H1 (cell line): Measurements from ENCODE around the gene AOPEP. TPM values are rescaled to one million over a fixed set of nuclear protein-coding genes. Genes with fewer than 3 reads are reported as not detected.

Experiments
- CTCF ChIA-PET: fragments of 300-600 bp; sonication (Branson Sonifier 250); formaldehyde crosslinking; loops from one replicate; lab custom pipeline; 2021; ENCODE audit not compliant: partially characterized antibody; lab: Charles Lee
- POLR2A ChIA-PET: fragments of 300-600 bp; sonication (Branson Sonifier 250); formaldehyde crosslinking; loops from one replicate; lab custom pipeline; 2021; ENCODE audit warnings: inconsistent platforms; ENCODE audit not compliant: partially characterized antibody; lab: Charles Lee
- DNase-seq, 2 experiments: peaks; one replicate each; pipeline versions ENCODE4 v3.0.0 to v3.0.0-alpha.2; 2010 to 2022; ENCODE audit warnings: low spot score in 2 of 2, low read depth in 1 of 2, mixed read lengths in 1 of 2
- FAIRE-seq: peaks from 2 replicates; lab custom pipeline; 2011; peaks lifted over from hg19 to GRCh38; lab: Jason Lieb, UNC
- H2AFZ ChIP-seq: 2 replicates; pipeline ENCODE4 v1.8.1; 2012; ENCODE audit warnings: low read length, inconsistent platforms
- H2AK5ac ChIP-seq: 2 replicates; pipeline ENCODE4 v1.6.1; 2013; ENCODE audit warnings: low read depth, low read length
- H2BK120ac ChIP-seq: replicated peaks from 2 replicates; pipeline ENCODE3; 2013; ENCODE audit warnings: low read depth, low read length, inconsistent platforms
- H2BK12ac ChIP-seq: 2 replicates; pipeline ENCODE4 v1.6.1; 2013; ENCODE audit warnings: low read depth, low read length
- H2BK15ac ChIP-seq: 2 replicates; pipeline ENCODE4 v1.6.1; 2013; ENCODE audit warnings: low read length
- H2BK20ac ChIP-seq: 2 replicates; pipeline ENCODE4 v1.6.1; 2013; ENCODE audit warnings: low read length
- H2BK5ac ChIP-seq: 2 replicates; pipeline ENCODE4 v1.6.1; 2013; ENCODE audit warnings: low read depth, low read length
- H3K14ac ChIP-seq: 2 replicates; pipeline ENCODE4 v1.6.1; 2013; ENCODE audit warnings: inconsistent platforms; ENCODE audit not compliant: insufficient read length
- H3K18ac ChIP-seq: 2 replicates; pipeline ENCODE4 v1.6.1; 2013; ENCODE audit warnings: low read length; ENCODE audit errors: extremely low read depth
- H3K23ac ChIP-seq: 2 replicates; pipeline ENCODE4 v1.6.1; 2013; ENCODE audit warnings: inconsistent platforms; ENCODE audit not compliant: insufficient read length
- H3K23me2 ChIP-seq: 2 replicates; pipeline ENCODE4 v1.6.1; 2013; ENCODE audit warnings: low read depth, low read length
- H3K27ac ChIP-seq: 2 replicates; pipeline ENCODE4 v1.6.1; 2011; ENCODE audit warnings: low read depth, low read length, inconsistent platforms
- H3K27me3 ChIP-seq, 4 experiments: replicated peaks in 1 of 4; 1 replicate in 1 of 4; 2 replicates in 3 of 4; pipeline versions ENCODE4 v1.6.1 to v1.8.1; 2011 to 2013; ENCODE audit warnings: low read length in 3 of 4, mild to moderate bottlenecking in 3 of 4, inconsistent platforms in 2 of 4, mixed read lengths in 2 of 4, moderate library complexity in 1 of 4; ENCODE audit not compliant: control insufficient read depth in 3 of 4, insufficient read depth in 3 of 4; ENCODE audit errors: extremely low read depth in 1 of 4
- H3K36me3 ChIP-seq, 4 experiments: 2 replicates each; pipeline versions ENCODE4 v1.6.1 to v1.8.1; 2011 to 2013; ENCODE audit warnings: mild to moderate bottlenecking in 4 of 4, low read length in 3 of 4, moderate library complexity in 2 of 4, control low read depth in 1 of 4, inconsistent platforms in 1 of 4; ENCODE audit not compliant: insufficient read depth in 4 of 4, control insufficient read depth in 2 of 4
- H3K4ac ChIP-seq: replicated peaks from 2 replicates; pipeline ENCODE3; 2013; ENCODE audit warnings: low read length, low read depth, mixed read lengths, inconsistent platforms; ENCODE audit not compliant: insufficient read length
- H3K4me1 ChIP-seq, 4 experiments: replicated peaks in 1 of 4; 1 replicate in 1 of 4; 2 replicates in 3 of 4; pipeline versions ENCODE4 v1.6.1 to v1.8.1; 2011 to 2013; ENCODE audit warnings: low read length in 3 of 4, inconsistent platforms in 2 of 4, mixed read lengths in 1 of 4; ENCODE audit not compliant: insufficient read depth in 4 of 4, control insufficient read depth in 3 of 4
- H3K4me2 ChIP-seq, 2 experiments: 2 replicates each; pipeline versions ENCODE4 v1.6.1 to v1.8.1; 2011 to 2013; ENCODE audit warnings: low read depth in 2 of 2, low read length in 2 of 2, control low read depth in 1 of 2, inconsistent platforms in 1 of 2, mild to moderate bottlenecking in 1 of 2; ENCODE audit not compliant: insufficient read depth in 1 of 2
- H3K4me3 ChIP-seq, 4 experiments: fragments of 200-600, 300-600 bp in 1 of 4; sonication (generic), shearing (Covaris generic), sonication (Bioruptor Twin) in 1 of 4; 2 replicates each; pipeline versions ENCODE4 v1.5.1 to v1.8.1; 2011 to 2016; ENCODE audit warnings: low read length in 4 of 4, low read depth in 3 of 4, control low read depth in 2 of 4, inconsistent platforms in 2 of 4, mild to moderate bottlenecking in 2 of 4, mixed read lengths in 1 of 4, moderate library complexity in 1 of 4; ENCODE audit not compliant: insufficient read depth in 2 of 4; ENCODE audit errors: extremely low read depth in 1 of 4
- H3K56ac ChIP-seq: replicated peaks from 2 replicates; pipeline ENCODE3; 2013; ENCODE audit warnings: low read depth, mild to moderate bottlenecking, mixed read lengths, low read length, inconsistent platforms; ENCODE audit not compliant: insufficient read length
- H3K79me1 ChIP-seq: 2 replicates; pipeline ENCODE4 v1.6.1; 2013; ENCODE audit warnings: low read depth, low read length, control low read depth
- H3K79me2 ChIP-seq, 2 experiments: 2 replicates each; pipeline versions ENCODE4 v1.6.1 to v1.8.1; 2012 to 2013; ENCODE audit warnings: low read length in 2 of 2, mild to moderate bottlenecking in 2 of 2, inconsistent platforms in 1 of 2; ENCODE audit not compliant: insufficient read depth in 2 of 2, control insufficient read depth in 1 of 2
- H3K9ac ChIP-seq, 4 experiments: replicated peaks in 1 of 4; 1 replicate in 1 of 4; 2 replicates in 3 of 4; pipeline versions ENCODE4 v1.6.1 to v1.8.1; 2011 to 2013; ENCODE audit warnings: low read depth in 3 of 4, low read length in 3 of 4, control low read depth in 2 of 4, mild to moderate bottlenecking in 2 of 4, moderate library complexity in 2 of 4, inconsistent platforms in 1 of 4; ENCODE audit errors: extremely low read depth in 1 of 4
- H3K9me3 ChIP-seq, 2 experiments: 2 replicates each; pipeline versions ENCODE4 v1.6.1 to v1.8.1; 2012 to 2013; ENCODE audit warnings: mild to moderate bottlenecking in 2 of 2, moderate library complexity in 2 of 2, control low read depth in 1 of 2, inconsistent platforms in 1 of 2, low read depth in 1 of 2, low read length in 1 of 2, mixed read lengths in 1 of 2; ENCODE audit not compliant: insufficient read depth in 2 of 2
- H4K20me1 ChIP-seq, 2 experiments: replicated peaks in 1 of 2; 2 replicates each; pipeline versions ENCODE3 to v1.8.1; 2011 to 2013; ENCODE audit warnings: inconsistent platforms in 2 of 2, low read length in 2 of 2, mild to moderate bottlenecking in 1 of 2; ENCODE audit not compliant: insufficient read depth in 2 of 2, control insufficient read depth in 1 of 2
- H4K5ac ChIP-seq: 2 replicates; pipeline ENCODE4 v1.6.1; 2013; ENCODE audit warnings: low read length, low read depth, mixed read lengths, inconsistent platforms; ENCODE audit not compliant: insufficient read length
- H4K8ac ChIP-seq: 2 replicates; pipeline ENCODE4 v1.8.0; 2013; ENCODE audit warnings: mild to moderate bottlenecking, moderate library complexity, low read length, inconsistent platforms; ENCODE audit not compliant: insufficient read depth; ENCODE audit errors: extremely low read depth
- H4K91ac ChIP-seq: replicated peaks from 2 replicates; pipeline ENCODE3; 2013; ENCODE audit warnings: low read length, mixed read lengths, inconsistent platforms; ENCODE audit not compliant: insufficient read length
- ASH2L ChIP-seq: fragments of 200-600, 300-600 bp; sonication (generic); IDR thresholded peaks from one replicate; pipeline ENCODE4 v1.7.1; 2017; ENCODE audit warnings: low read length
- BCL11A ChIP-seq, 2 experiments: IDR thresholded peaks; one replicate each; pipeline ENCODE4 v1.6.1; 2011; ENCODE audit warnings: low read depth in 2 of 2, low read length in 2 of 2, mild to moderate bottlenecking in 2 of 2
- CREB1 ChIP-seq: IDR thresholded peaks from 2 replicates; pipeline ENCODE4 v1.6.1; 2012; ENCODE audit warnings: inconsistent platforms
- POLR2AphosphoS5 ChIP-seq: IDR thresholded peaks from 2 replicates; pipeline ENCODE4 v1.6.1; 2011; ENCODE audit warnings: low read depth, low read length
- SRF ChIP-seq: IDR thresholded peaks from 2 replicates; pipeline ENCODE4 v1.6.1; 2011; ENCODE audit warnings: mild to moderate bottlenecking, low read depth, low read length, moderate library complexity
- TCF12 ChIP-seq: IDR thresholded peaks from 2 replicates; pipeline ENCODE4 v1.6.1; 2011; ENCODE audit warnings: low read depth, mild to moderate bottlenecking, low read length
- TEAD4 ChIP-seq: IDR thresholded peaks from 2 replicates; pipeline ENCODE4 v1.6.1; 2012; ENCODE audit warnings: low read depth, low read length, inconsistent platforms, mixed read lengths
- YY1 ChIP-seq: IDR thresholded peaks from 2 replicates; pipeline ENCODE4 v1.6.1; 2011; ENCODE audit warnings: low read depth, mild to moderate bottlenecking, low read length
- WGBS, 2 experiments: shearing (Covaris generic) in 1 of 2; methylation state at CpG; one replicate each; pipeline versions ENCODE4 v1.1.6 to v1.1.7; 2013 to 2015; ENCODE audit warnings: low lambda C conversion rate in 2 of 2, mixed read lengths in 2 of 2, inconsistent platforms in 1 of 2, low coverage in 1 of 2, missing lambda C conversion rate in 1 of 2; ENCODE audit not compliant: insufficient replicate concordance in 2 of 2, insufficient coverage in 1 of 2, insufficient read length in 1 of 2; ENCODE audit errors: extremely low coverage in 1 of 2, missing lambda C conversion rate in 1 of 2; 5-methylcytosine and 5-hydroxymethylcytosine counted together
- polyA plus RNA-seq, 7 experiments: library from polyadenylated mRNA; depleted of rRNA in 3 of 7; stranded (reverse) in 5 of 7; unstranded in 2 of 7; fragments of >200 nt in 5 of 7; fragments of 200-250 nt in 2 of 7; gene quantifications; 1 replicate in 5 of 7; 2 replicates in 1 of 7; 4 replicates in 1 of 7; pipeline versions ENCODE4 v1.2.1 to v1.2.3, GENCODE V29; 2011 to 2013; ENCODE audit warnings: missing spikeins in 2 of 7, mixed read lengths in 2 of 7
- total RNA-seq: library from RNA; stranded (reverse); fragmentation: NEBNext Ultra II Directional; extraction: Animal tissue kit (Norgen Biotek cat#: 25700); gene quantifications from 2 replicates; pipeline ENCODE4 v1.2.1, GENCODE V29; 2021

Gene AOPEP
- total and polyA plus RNA-seq, 2 of the 8 experiments (the other 6 are each of a cell fraction or from before 2014, with no cell fraction given) = 6.1 to 14.3 TPM

GRCh38 chr9:94950040-94950578 lies 223.6 kb downstream of the AOPEP start:
- H2AFZ ChIP-seq = no peak overlapping the region
- no peak overlapping the region for H2AK5ac ChIP-seq
- no peaks in the 10 kb centered on the region for H3K27me3 ChIP-seq
- no peak overlapping the region for H3K27ac ChIP-seq
- no peak overlapping the region for H2BK5ac ChIP-seq
- no peak for TF ChIP-seq POLR2AphosphoS5
- TF ChIP-seq SRF = no peak
- TF ChIP-seq TCF12 = no peak
- no peak for TF ChIP-seq CREB1
- no peak for TF ChIP-seq BCL11A (IDR thresholded peaks at IDR 0.05; ENCODE audit: low read depth in 2 of 2, low read length in 2 of 2)
- no peak for TF ChIP-seq YY1
- no peak for TF ChIP-seq ASH2L
- no peak for TF ChIP-seq TEAD4
- no peak overlapping the region for H3K9ac ChIP-seq
- CTCF ChIA-PET = interaction anchor here (0.6 to 2.8 kb wide), 4 partner anchors 27 to 982 kb away, joined by 3 to 9 read pairs (median 3); no protein-coding TSS in a partner anchor
- H3K56ac ChIP-seq = no peak overlapping the region
- no peaks in the 10 kb centered on the region for H3K9me3 ChIP-seq
- H3K4me2 ChIP-seq = no peak overlapping the region
- peak overlapping the region; percentile 56 for H4K91ac ChIP-seq
- H4K8ac ChIP-seq = 0 out of 2 replicates have a peak overlapping the region, but pooled peaks have one; percentile 29
- no peak overlapping the region for H3K23ac ChIP-seq
- H3K36me3 ChIP-seq = no peaks in the 10 kb centered on the region
- H2BK120ac ChIP-seq = no peak overlapping the region
- H3K14ac ChIP-seq = no peak overlapping the region
- no peak for DNase-seq
- H3K4ac ChIP-seq = no peak overlapping the region
- no peaks in the 10 kb centered on the region for H3K23me2 ChIP-seq
- H4K5ac ChIP-seq = no peak overlapping the region
- 0 out of 2 replicates have a peak overlapping the region, but pooled peaks have one; percentile 5 for H2BK15ac ChIP-seq
- no peak overlapping the region for H3K18ac ChIP-seq
- POLR2A ChIA-PET = no interaction called here
- WGBS, 2 experiments = 83% methylated on average over 4 of the region's 4 CpGs; no CpG with 5 or more reads in 1 of the 2 experiments
- H3K79me1 ChIP-seq = no peaks in the 10 kb centered on the region; the same call in none of the 2 replicates
- H4K20me1 ChIP-seq = no peaks in the 10 kb centered on the region
- H3K79me2 ChIP-seq = no peaks in the 10 kb centered on the region
- peaks cover 15 to 35% (median 22%) of the 10 kb centered on the region in 4 experiments for H3K4me1 ChIP-seq
- FAIRE-seq = no peak
- peak overlapping the region; percentile 56; the same call in 1 of the 2 replicates for H2BK12ac ChIP-seq
- peak overlapping the region; percentile 66; the same call in 1 of the 2 replicates for H2BK20ac ChIP-seq
- no peak overlapping the region for H3K4me3 ChIP-seq
